Osteoblast (primary cell): ENCODE measurements around the gene GGCX. TPM values are rescaled to one million over a fixed set of nuclear protein-coding genes. Genes with fewer than 3 reads are reported as not detected.

ENCODE experiments used
- DNase-seq: peaks from one replicate; pipeline ENCODE4 v3.0.0; 2011; ENCODE audit warnings: low spot score, mixed read lengths; ENCODE audit not compliant: insufficient read length; ENCODE audit errors: missing footprints
- H2AFZ ChIP-seq: 2 replicates; pipeline ENCODE4 v1.6.0; 2011; ENCODE audit warnings: mild to moderate bottlenecking, low read length
- H3K27ac ChIP-seq: 2 replicates; pipeline ENCODE4 v1.5.1; 2011; ENCODE audit warnings: mild to moderate bottlenecking, low read depth, low read length, moderate library complexity
- H3K27me3 ChIP-seq: 2 replicates; pipeline ENCODE4 v1.6.0; 2012; ENCODE audit warnings: mild to moderate bottlenecking, control low read depth, inconsistent platforms, low read length, moderate library complexity; ENCODE audit not compliant: insufficient read depth
- H3K36me3 ChIP-seq: 2 replicates; pipeline ENCODE4 v1.5.1; 2011; ENCODE audit warnings: mild to moderate bottlenecking, low read length, control low read depth, moderate library complexity; ENCODE audit not compliant: insufficient read depth
- H3K4me1 ChIP-seq: 2 replicates; pipeline ENCODE4 v1.5.1; 2011; ENCODE audit warnings: mild to moderate bottlenecking, low read length, control low read depth, moderate library complexity; ENCODE audit not compliant: insufficient read depth
- H3K4me2 ChIP-seq: 2 replicates; pipeline ENCODE4 v1.6.0; 2011; ENCODE audit warnings: mild to moderate bottlenecking, low read length; ENCODE audit not compliant: insufficient read depth
- H3K4me3 ChIP-seq: fragments of 200-600 bp; sonication (generic); 3 replicates; pipeline ENCODE4 v1.5.1; 2012; ENCODE audit warnings: mild to moderate bottlenecking, low read length, inconsistent platforms; ENCODE audit not compliant: insufficient read depth
- H3K79me2 ChIP-seq: 2 replicates; pipeline ENCODE4 v1.6.0; 2012; ENCODE audit warnings: mild to moderate bottlenecking, low read length, control low read depth, inconsistent platforms; ENCODE audit not compliant: insufficient read depth
- H3K9me3 ChIP-seq: 2 replicates; pipeline ENCODE4 v1.5.1; 2011; ENCODE audit warnings: low read depth, low read length, control low read depth
- H4K20me1 ChIP-seq: 2 replicates; pipeline ENCODE4 v1.6.0; 2012; ENCODE audit warnings: mild to moderate bottlenecking, low read length, control low read depth; ENCODE audit not compliant: insufficient read depth
- CTCF ChIP-seq: IDR thresholded peaks from 2 replicates; pipeline ENCODE4 v1.5.1; 2011; ENCODE audit warnings: mild to moderate bottlenecking, low read depth, low read length, moderate library complexity; ENCODE audit errors: extremely low read depth
- total RNA-seq: library from RNA; depleted of rRNA; stranded (reverse); fragments of >200 nt; gene quantifications from 2 replicates; pipeline ENCODE4 v1.2.3, GENCODE V29; 2012

The GGCX gene
- total RNA-seq, 1 donor, result 40.9 TPM

- H3K27me3 ChIP-seq, result no peaks in the 10 kb centered on the region
- peaks cover 46% of the 10 kb centered on the region for H3K4me1 ChIP-seq
- no peak for TF ChIP-seq CTCF
- no peaks in the 10 kb centered on the region for H3K9me3 ChIP-seq
- peak overlapping the region; percentile 79 for H3K27ac ChIP-seq
- no peaks in the 10 kb centered on the region for H4K20me1 ChIP-seq
- DNase-seq, result no peak
- no peaks in the 10 kb centered on the region for H3K79me2 ChIP-seq
- H3K4me2 ChIP-seq, result no peak overlapping the region
- H2AFZ ChIP-seq, result peak overlapping the region; percentile 49
- no peaks in the 10 kb centered on the region for H3K36me3 ChIP-seq
- no peak overlapping the region for H3K4me3 ChIP-seq
Observed at GRCh38 chr2:85503851-85504777, 57.2 kb downstream of the GGCX start.

GRCh38 chr2:85503168-85503850, 58.0 kb downstream of the GGCX start:
- no peaks in the 10 kb centered on the region for H4K20me1 ChIP-seq
- H3K27me3 ChIP-seq, result no peaks in the 10 kb centered on the region
- no peak for DNase-seq
- no peak overlapping the region for H2AFZ ChIP-seq
- H3K79me2 ChIP-seq, result no peaks in the 10 kb centered on the region
- H3K36me3 ChIP-seq, result no peaks in the 10 kb centered on the region
- H3K4me3 ChIP-seq, result no peak overlapping the region
- peak overlapping the region; percentile 79 for H3K27ac ChIP-seq
- H3K9me3 ChIP-seq, result no peaks in the 10 kb centered on the region
- TF ChIP-seq CTCF, result no peak
- H3K4me2 ChIP-seq, result no peak overlapping the region
- peaks cover 49% of the 10 kb centered on the region for H3K4me1 ChIP-seq

- Histone ChIP-seq H3K4me1 (peaks cover 49% of the 10 kb centered on the region), H3K79me2 (no peaks in the 10 kb centered on the region), H3K4me3 (no peak overlapping the region), H3K9me3 (no peaks in the 10 kb centered on the region), H3K27me3 (no peaks in the 10 kb centered on the region), H3K27ac (no peak overlapping the region), H3K4me2 (no peak overlapping the region), H2AFZ (no peak overlapping the region), H4K20me1 (no peaks in the 10 kb centered on the region), H3K36me3 (no peaks in the 10 kb centered on the region)
- no peak for DNase-seq
- no peak for TF ChIP-seq CTCF
Observed at GRCh38 chr2:85502720-85503119, 58.6 kb downstream of the GGCX start.

GRCh38 chr2:85501248-85501647, 60.0 kb downstream of the GGCX start:
- Histone ChIP-seq H3K4me2 (no peak overlapping the region), H3K9me3 (no peaks in the 10 kb centered on the region), H3K36me3 (no peaks in the 10 kb centered on the region), H3K4me3 (no peak overlapping the region), H3K79me2 (no peaks in the 10 kb centered on the region), H4K20me1 (no peaks in the 10 kb centered on the region), H3K27ac (no peak overlapping the region), H2AFZ (no peak overlapping the region), H3K4me1 (peaks cover 38% of the 10 kb centered on the region), H3K27me3 (no peaks in the 10 kb centered on the region)
- TF ChIP-seq CTCF, result no peak
- no peak for DNase-seq
